Testis (tissue), 3 donors: ENCODE results near the gene SLC28A3. TPM values are rescaled to one million over a fixed set of nuclear protein-coding genes. Genes with fewer than 3 reads are reported as not detected.

ENCODE experiments used
- DNase-seq: peaks from one replicate; pipeline ENCODE4 v3.0.0-alpha.2; 2019
- H3K27ac ChIP-seq, 2 donors: fragments of 200-600 bp; sonication (generic); one replicate each; pipeline ENCODE4 v1.5.1; 2019
- H3K27me3 ChIP-seq: fragments of 200-600 bp; sonication (generic); one replicate; pipeline ENCODE4 v1.5.1; 2019
- H3K36me3 ChIP-seq: fragments of 200-600 bp; sonication (generic); one replicate; pipeline ENCODE4 v1.5.1; 2017; ENCODE audit warnings: low read depth; ENCODE audit errors: missing control alignments
- H3K4me1 ChIP-seq: fragments of 200-600 bp; sonication (generic); one replicate; pipeline ENCODE4 v1.5.1; 2019
- H3K4me3 ChIP-seq, 2 donors: fragments of 200-600 bp; sonication (generic); one replicate each; pipeline ENCODE4 v1.5.1; 2017 to 2019
- H3K9me3 ChIP-seq: fragments of 200-600 bp; sonication (generic); one replicate; pipeline ENCODE4 v1.5.1; 2017
- POLR2A ChIP-seq: fragments of 450-650 bp; IDR thresholded peaks from one replicate; pipeline ENCODE4 v1.6.1; 2017; ENCODE audit warnings: antibody characterized with exemption, mild to moderate bottlenecking, moderate library complexity
- WGBS, 2 donors: methylation state at CpG; one replicate each; pipeline ENCODE4 v1.1.5; 2018; 5-methylcytosine and 5-hydroxymethylcytosine counted together
- intact Hi-C: fragments of 100-400 bp; cut with DNase I; formaldehyde crosslinking; loops from one replicate; pipeline ENCODE4 v1.15.1; 2023; ENCODE audit warnings: low total_unique reads
- polyA plus RNA-seq: library from polyadenylated mRNA; stranded (reverse); fragments of 350-450 nt; fragmentation: Illumina TruSeq; extraction: RNeasy Lipid Tissue Mini Kit (QIAGEN cat#74804); gene quantifications from one replicate; pipeline ENCODE4 v1.2.3, GENCODE V29; 2014; ENCODE audit warnings: low read depth, low replicate concordance; ENCODE audit not compliant: insufficient read depth
- total RNA-seq, 2 donors: library from RNA; depleted of rRNA; stranded (reverse); fragments of >200 nt; gene quantifications; one replicate each; pipeline ENCODE4 v1.2.3, GENCODE V29; 2016
- TF ChIP-seq, protein P1 (sequence below), 3 experiments: fragments of 450-650 bp in 2 of 3; fragments of 200-600 bp in 1 of 3; sonication (generic) in 1 of 3; IDR thresholded peaks; one replicate each; pipeline ENCODE4 v1.5.1; 2016 to 2019; ENCODE audit warnings: antibody characterized with exemption in 3 of 3, mild to moderate bottlenecking in 2 of 3, moderate library complexity in 1 of 3

Gene SLC28A3
- total and polyA plus RNA-seq, 3 donors from 2014 or later, result 0.08 to 1.7 (median 0.31) TPM

GRCh38 chr9:84297162-84297821, 43.3 kb downstream of the SLC28A3 start:
- H3K4me1 ChIP-seq, result no peaks in the 10 kb centered on the region
- H3K27me3 ChIP-seq, result no peaks in the 10 kb centered on the region
- H3K4me3 ChIP-seq, result no peak overlapping the region
- H3K36me3 ChIP-seq, result no peaks in the 10 kb centered on the region
- no peak overlapping the region for H3K27ac ChIP-seq
- no peaks in the 10 kb centered on the region for H3K9me3 ChIP-seq
- TF ChIP-seq POLR2A, result no peak
- TF ChIP-seq, protein P1, sequence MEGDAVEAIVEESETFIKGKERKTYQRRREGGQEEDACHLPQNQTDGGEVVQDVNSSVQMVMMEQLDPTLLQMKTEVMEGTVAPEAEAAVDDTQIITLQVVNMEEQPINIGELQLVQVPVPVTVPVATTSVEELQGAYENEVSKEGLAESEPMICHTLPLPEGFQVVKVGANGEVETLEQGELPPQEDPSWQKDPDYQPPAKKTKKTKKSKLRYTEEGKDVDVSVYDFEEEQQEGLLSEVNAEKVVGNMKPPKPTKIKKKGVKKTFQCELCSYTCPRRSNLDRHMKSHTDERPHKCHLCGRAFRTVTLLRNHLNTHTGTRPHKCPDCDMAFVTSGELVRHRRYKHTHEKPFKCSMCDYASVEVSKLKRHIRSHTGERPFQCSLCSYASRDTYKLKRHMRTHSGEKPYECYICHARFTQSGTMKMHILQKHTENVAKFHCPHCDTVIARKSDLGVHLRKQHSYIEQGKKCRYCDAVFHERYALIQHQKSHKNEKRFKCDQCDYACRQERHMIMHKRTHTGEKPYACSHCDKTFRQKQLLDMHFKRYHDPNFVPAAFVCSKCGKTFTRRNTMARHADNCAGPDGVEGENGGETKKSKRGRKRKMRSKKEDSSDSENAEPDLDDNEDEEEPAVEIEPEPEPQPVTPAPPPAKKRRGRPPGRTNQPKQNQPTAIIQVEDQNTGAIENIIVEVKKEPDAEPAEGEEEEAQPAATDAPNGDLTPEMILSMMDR (IDR thresholded peaks at IDR 0.05), result no peak
- no peak for DNase-seq
- 88 to 92% methylated on average over 4 of the region's 4 CpGs for WGBS, 2 donors
- intact Hi-C loops, result no loop called here

DNA sequence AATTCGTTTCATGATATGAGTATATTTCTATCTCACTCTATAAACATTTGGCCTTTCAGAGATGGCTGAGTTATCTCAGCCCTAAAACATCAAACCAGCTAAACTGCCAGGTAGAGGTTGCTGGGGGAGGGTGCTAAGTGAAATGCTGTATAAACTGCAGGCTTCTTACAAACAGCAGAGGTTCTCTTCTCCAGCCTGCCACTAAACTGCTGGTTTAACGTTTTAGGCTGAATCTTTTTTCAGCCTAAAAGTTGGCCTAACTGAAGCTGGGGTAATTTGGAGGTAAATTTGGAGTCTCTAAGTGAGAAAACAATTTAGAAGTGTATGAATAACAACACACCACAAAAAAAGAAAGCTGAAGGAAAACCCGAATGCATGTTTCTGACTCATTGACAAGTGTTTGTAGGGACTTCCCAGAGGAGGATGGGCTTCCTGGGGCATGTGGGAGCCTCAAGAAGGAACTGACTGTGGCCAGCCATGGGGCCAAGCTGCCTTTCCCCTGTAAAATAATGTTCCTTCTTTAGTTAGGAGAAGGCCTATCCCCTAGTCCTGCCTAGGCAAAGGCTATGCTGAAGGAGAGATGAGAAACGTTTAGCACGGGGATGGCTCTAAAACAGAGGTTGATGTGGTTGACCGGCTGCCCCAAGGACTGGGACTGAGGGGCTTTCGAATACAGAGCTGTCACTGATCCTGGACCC, 44.3 kb downstream of the SLC28A3 start:
- TF ChIP-seq, protein P1 (IDR thresholded peaks at IDR 0.05), result no peak
- no peak for TF ChIP-seq POLR2A
- Histone ChIP-seq H3K36me3 (no peaks in the 10 kb centered on the region), H3K27me3 (no peaks in the 10 kb centered on the region), H3K9me3 (no peaks in the 10 kb centered on the region), H3K4me1 (no peaks in the 10 kb centered on the region), H3K27ac (no peak overlapping the region), H3K4me3 (no peak overlapping the region)
- DNase-seq, result no peak
- 73 to 79% methylated on average over 7 of the region's 7 CpGs for WGBS, 2 donors
- intact Hi-C loops, result no loop called here

- no peak overlapping the region for H3K4me3 ChIP-seq
- TF ChIP-seq POLR2A, result no peak
- TF ChIP-seq, protein P1 (IDR thresholded peaks at IDR 0.05), result no peak
- no peaks in the 10 kb centered on the region for H3K36me3 ChIP-seq
- H3K4me1 ChIP-seq, result no peaks in the 10 kb centered on the region
- no peak overlapping the region for H3K27ac ChIP-seq
- H3K9me3 ChIP-seq, result no peaks in the 10 kb centered on the region
- 89 to 90% methylated on average over 5 of the region's 5 CpGs for WGBS, 2 donors
- intact Hi-C loops, result no loop called here
- no peak for DNase-seq
- no peaks in the 10 kb centered on the region for H3K27me3 ChIP-seq
Observed at GRCh38 chr9:84294241-84294950, 46.2 kb downstream of the SLC28A3 start.

GRCh38 chr9:84293001-84293798, 47.4 kb downstream of the SLC28A3 start:
- Histone ChIP-seq H3K36me3 (no peaks in the 10 kb centered on the region), H3K9me3 (no peaks in the 10 kb centered on the region), H3K4me1 (no peaks in the 10 kb centered on the region), H3K27me3 (no peaks in the 10 kb centered on the region), H3K27ac (no peak overlapping the region), H3K4me3 (no peak overlapping the region)
- WGBS, 2 donors, result 65 to 77% methylated on average over 4 of the region's 4 CpGs
- TF ChIP-seq POLR2A, result no peak
- TF ChIP-seq, protein P1 (IDR thresholded peaks at IDR 0.05), result no peak
- intact Hi-C loops, result no loop called here
- no peak for DNase-seq
